ENCODE measurements around the gene CTTN.
A peak's percentile ranks its signal among the peaks of the same experiment; 100 is the strongest.
"Not testable (repeated sequence)": the region's sequence is repeated elsewhere in the genome, so short reads cannot be mapped to it uniquely, and the experiment has no call there.

CTTN gene

DNA sequence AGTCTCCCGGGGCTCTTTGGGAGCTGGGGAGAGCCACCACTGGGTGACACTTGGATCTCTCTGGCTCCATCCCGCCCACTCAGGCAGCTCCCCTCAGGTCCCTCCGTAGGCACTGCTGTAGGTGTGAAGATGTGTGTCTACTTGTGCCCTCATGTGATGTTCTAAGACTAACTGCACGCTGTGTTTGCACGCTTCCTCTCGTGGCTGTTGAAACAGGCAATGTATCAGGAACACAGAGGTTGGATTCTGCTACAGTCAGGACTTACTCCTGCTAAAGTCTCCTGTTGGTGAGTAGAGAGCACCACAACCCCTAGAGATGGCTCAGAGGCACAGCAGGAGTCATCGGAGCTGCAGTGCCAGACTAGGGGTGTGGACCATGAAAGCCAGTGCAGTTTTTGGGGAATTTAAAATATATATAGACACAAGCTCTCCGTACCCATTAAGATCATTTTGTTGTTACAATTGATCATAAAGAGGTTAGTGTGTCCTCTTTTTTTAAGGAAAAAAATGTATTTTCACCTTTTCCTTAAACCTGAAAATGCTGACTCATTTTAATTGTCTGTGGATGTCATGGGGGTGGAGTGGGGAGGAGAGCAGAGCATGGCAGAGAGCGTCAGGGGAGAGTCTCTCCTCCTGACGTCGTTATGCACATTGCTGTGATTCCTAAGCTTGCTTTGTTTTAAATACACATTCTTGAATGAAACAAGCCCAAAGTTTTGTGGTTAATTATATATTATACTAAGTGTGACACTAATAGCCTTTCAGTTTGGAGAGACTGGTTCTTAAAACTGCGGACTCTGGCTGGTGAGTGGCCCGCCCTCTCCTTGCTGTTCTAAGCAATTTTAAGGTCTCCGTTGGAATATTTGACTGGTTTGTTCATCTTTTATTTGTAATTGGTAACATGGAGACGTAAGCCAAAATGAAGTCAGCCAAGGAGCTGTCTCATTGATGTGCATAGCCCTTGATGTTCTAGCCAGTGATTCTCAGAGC, 16.2 kb upstream of the CTTN start:
- no peak for DNase-seq

DNA sequence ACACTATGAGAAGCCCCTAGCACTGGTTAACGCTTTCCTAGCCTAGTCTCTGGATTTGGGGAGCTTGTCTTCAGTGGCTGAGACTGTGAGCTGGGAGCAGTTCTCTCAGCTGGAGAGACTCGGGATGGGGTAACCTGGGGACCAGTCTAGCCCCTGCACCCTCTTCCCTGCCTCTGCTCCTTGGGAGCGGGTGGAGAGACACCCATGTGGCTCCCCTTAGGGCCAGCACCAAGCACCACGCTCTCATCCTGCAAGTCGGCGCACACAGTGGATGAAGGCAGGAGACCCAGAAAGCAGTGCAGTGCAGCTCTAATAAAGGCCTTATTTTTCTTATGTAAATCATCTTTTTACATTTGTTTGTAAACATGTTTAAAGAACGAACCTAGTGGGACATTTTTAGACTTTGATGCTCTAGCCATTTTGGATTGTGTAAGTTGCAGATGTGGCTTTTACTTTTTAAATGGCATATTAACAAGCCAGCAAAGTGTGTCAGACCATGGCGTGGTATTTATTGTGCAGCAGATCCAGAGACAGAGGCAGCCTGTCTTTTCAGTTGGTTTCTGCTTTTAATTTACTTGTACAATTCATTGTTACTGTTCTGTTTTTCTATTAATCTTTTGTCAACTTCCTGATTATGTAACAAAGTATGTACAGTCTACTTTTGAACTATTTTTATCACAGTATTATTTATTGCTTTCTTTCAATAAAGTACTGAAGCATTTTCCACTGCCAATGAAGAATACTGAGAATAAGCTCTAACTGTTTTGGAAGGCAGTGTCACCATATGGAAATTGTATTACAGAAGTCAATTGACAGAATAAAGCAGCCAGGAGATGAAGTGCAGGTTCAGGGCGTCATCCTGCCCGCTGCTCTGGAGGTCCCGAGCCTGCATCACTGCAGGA, 14.4 kb upstream of the CTTN start:
- DNase-seq, result no peak

DNA sequence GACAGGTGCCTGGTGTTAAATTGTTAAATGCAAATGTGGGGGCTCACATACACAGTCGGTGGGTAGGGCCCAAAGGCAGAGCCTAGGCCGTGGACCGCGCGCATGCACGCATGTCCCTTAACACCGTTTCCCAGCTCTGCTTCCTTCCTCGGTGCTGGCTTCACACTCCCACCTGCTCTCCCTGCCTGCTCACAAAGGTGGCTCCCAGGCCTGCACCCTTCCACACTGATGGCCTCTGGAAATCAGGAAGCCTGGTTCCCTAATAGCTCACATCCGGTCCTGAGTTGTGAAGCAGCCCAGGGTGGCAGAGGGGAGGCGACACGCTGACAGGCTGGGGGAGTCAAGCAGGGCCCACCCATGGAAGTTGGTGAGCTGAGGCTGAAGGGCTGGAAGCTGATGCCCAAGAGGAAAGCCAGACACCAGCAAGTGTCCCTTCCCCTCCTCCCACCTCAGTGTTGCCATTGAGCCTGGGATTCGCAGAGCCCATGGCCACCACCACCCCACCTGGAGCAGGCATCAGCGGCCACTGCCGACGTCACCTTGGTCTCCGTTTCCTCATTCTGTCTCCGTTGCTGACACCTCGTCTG, 13.7 kb upstream of the CTTN start:
- no peak for DNase-seq

DNA sequence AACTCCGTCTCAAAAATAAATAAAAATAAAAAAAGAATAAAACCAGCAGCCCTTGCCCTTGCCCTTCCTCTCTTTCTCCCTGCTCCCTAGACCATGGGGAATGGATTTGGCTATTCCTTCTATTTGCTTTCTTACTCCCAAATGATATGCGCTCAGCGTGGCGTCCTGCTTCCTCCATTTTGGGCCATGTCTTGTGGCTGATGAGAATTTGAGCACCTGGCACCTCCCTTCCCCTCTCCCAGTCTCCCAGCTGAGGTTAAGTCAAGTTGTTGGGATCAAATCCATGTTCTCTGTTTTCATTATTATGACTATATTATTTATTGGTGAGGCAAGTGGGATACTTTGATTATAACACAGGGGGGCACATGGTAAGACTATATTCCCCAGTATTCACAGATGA, 10.8 kb upstream of the CTTN start:
- no peak for DNase-seq

DNA sequence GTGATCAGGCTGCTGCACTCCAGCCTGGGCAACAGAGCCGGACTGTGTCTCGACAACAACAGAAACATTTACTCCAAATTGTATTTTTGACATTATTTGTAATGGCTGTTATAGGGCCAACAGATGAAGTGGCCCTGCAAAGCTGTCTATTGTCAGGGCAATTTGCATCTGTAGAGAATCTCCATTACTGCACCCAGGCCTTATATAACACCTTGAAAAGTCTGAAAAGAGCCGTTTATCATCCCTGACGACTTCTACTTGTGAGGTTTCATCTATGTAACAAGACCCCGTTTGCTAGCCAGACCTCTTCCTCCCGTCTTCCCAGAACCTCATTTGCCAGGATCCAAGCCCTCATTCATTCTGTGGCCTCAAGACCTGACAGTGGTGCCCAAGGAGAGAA, 9.1 kb upstream of the CTTN start:
- DNase-seq, result no peak

DNA sequence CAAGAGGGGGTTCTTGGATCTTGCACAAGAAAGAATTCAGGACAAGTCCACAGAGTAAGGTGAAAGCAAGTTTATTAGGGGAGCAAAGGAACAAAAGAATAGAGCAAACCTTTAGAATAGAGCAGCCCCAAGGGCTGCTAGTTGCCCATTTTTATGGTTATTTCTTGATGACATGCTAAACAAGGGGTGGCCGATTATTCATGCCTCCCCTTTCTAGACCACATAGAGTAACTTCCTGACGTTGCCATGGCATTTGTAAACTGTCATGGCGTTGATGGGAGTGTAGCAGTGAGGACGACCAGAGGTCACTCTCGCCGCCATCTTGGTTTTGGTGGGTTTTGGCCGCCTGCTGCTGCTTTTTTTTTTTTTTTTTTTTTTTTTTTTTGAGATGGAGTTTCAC, 7.4 kb upstream of the CTTN start:
- DNase-seq, result not testable (repeated sequence)

DNA sequence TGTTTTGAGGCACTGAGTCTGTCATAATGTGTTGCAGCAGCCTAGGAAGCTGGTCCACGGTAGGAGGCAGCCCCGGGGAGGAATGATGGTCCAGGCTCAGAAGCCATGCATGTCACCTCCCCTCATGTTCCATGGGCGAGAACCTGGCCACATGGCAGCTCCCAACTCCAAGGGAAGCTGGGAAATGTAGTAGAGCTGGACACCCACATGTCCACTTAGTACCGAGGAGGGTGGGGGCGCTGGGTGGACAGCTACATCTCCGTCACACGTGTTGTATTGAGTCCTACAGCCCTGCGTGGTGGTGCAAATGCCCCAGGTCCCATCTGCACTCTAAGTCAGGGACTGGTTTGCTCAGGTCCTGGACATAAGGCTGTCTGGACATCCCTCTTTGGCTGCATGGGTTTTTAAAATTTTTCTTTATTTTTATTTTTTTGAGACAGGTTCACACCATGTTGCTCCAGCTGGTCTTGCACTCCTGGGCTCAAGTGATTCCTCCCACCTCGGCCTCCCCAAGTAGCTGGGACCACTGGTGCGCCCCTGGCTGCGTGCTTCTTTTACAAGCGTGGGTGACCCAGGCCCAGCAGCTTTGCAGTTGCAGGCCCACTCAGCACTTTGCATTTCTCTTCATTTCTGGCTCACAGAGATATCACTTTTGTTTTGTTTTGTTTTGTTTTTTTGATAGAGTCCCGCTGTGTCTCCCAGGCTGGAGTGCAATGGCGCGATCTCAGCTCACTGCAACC, 3.9 kb upstream of the CTTN start:
- no peak for DNase-seq

DNA sequence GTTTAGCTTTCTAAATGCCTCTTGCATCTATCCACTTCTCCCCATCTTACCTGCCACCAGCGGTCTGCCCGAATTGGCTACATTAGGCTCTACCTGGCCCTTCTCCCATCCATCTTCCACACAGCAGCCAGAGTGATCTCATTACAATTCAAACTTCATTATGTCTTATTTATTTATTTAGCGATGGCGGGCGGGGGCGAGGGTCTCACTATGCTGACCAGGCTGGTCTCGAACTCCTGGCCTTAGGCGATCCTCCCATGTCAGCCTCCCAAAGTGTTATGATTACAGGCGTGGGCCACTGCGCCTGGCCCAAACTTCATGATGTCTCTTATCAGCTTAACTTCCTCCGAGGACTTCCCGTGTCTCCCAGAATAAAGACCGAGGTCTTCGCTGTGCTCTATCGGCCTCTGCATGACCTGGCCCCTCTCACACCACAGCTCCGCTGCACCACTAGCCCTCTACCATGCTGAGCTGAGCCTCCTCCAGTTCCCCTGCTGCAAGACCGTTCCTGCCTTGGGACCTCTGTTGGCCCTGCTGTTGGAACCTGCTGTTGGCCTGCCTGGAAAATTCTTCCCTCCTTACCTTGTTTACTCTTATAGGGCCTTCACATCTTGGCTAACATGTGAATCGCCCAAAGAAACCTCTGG, 870 bp upstream of the CTTN start:
- peak; percentile 5 for DNase-seq

DNA sequence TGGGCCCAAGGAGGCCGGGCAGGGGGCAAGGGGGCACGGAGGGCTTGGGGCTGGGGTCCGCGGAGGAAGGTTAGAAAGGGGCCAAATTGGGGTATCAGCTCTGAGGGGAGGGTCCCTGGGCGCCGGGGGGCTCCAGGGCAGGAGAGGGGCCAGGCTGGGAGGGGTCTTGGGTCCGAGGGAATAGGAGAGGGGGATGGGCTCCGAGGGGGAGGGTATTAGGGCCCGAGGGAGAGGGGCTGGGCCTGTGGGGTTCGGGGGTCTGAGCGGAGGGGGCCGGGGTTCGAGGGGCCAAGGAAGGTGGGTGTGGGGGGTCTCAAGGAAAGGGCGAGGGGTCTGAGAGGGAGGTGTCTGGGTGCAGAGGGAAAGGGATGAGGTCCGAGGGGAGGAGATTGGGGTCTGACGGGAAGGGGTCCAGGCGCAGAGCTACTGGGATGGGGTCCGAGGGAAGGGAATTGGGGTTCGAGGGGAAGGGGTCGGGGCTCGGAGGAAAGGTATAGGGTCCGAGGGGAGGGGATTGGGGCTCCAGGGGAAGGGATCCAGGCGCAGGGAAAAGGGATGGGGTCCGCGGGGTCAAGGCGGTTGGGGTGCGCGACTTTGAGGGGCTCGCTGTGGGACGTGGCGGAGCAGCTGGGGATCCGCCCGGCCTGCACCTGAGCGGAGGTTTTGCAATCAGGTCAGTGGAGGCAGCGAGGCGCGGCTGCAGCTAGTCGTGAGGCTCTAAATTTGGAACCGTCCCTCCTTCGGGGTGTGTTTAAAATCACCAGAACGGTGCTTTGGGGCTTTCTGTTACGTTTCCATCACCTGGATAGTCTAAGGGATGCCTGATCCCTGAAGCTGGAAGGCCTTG, 728 bp downstream of the CTTN start:
- DNase-seq, result no peak

DNA sequence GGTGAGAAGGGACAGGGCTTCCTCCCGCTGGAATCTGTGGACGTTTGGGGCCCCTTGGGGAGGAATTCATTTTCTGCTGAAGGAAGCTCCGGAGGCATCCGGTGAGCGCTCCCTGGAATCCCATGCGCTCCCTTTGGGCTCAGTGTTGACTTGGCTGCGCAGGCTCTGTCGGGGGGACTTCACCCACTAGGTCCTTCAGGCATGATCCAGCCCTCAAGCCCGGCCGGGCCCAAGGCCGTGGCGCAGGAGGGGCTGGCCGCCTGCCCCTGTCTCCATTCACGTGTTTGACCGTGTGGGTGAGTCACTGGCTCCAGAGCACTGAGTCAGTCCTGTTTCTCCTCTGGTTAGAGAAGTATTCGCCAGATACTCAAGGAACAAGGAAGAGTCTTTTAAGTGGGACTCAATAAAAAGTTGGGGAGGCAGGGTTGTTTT, 1.4 kb downstream of the CTTN start:
- no peak for DNase-seq

DNA sequence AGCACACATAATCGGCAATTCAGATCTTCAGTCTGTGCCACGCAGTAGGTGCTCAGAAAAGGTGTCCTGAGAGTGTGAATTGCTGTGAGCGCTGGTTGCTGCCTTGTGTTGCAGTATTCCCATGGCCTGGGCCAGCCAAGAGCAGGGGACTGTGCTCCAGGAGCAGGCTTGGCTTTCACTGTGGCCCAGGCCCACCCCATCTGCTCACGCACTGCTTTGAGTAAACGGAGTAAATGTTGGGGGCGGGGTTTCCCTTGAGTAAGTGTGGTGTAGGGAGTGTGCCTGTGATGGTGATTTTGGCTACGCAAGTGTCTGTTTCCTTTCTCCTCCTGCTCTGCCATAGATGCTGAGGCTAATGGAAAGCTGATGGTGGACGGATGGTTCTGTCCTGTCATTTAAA, 2.3 kb downstream of the CTTN start:
- no peak for DNase-seq

DNA sequence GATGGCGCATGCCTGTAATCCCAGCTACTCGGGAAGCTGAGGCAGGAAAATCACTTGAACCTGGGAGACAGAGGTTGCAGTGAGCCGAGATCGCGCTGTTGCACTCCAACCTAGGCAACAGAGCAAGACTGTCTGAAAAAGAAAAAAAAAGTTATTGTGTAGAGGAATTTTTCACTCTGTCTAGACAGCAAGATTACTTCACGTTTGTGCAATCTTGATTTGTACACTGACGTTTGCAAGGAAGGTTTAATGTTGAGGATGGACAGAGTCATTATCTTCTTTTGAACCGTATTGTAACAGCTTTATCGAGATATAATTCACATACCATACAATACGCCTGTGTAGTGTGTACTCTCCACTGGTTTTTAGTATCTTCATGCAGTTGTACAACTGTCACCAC, 3.7 kb downstream of the CTTN start:
- DNase-seq, result no peak

DNA sequence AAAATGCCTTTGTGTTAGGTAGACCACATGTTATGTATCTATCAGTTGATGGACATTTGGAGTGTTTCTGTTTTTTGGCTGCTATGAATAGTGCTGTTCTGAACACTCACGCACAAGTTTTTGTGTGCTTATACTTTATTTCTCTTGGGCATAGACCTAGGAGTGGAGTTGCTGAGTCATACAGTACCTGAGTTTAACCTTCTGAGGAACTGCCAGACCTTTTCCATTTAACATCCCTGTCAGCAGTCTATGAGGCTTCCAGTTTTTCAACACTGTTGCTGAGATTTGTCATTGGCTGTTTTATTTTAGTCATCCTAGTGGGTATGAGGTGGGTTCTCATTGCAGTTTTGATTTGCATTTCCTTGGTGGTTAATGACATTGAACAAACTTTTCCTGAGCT, 4.4 kb downstream of the CTTN start:
- no peak for DNase-seq

DNA sequence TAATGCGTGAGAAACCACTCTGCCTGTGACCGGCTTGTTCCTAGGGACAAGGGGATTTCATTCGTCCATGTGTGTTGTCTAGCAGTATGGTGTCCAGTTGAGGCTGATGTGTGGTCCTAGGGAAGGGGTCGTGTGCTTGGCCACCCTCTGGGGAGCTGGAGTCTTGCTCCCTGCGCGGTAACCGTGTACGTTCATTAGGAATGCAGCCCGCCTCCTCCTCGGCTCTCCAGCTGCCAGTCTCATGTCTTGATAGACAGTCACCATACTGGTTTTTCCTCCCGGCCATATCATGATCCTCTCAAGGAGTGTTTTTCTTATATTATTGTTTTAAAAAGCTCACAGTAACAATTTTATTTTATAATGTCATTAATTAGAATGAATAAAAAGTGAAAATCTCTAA, 5.9 kb downstream of the CTTN start:
- no peak for DNase-seq

DNA sequence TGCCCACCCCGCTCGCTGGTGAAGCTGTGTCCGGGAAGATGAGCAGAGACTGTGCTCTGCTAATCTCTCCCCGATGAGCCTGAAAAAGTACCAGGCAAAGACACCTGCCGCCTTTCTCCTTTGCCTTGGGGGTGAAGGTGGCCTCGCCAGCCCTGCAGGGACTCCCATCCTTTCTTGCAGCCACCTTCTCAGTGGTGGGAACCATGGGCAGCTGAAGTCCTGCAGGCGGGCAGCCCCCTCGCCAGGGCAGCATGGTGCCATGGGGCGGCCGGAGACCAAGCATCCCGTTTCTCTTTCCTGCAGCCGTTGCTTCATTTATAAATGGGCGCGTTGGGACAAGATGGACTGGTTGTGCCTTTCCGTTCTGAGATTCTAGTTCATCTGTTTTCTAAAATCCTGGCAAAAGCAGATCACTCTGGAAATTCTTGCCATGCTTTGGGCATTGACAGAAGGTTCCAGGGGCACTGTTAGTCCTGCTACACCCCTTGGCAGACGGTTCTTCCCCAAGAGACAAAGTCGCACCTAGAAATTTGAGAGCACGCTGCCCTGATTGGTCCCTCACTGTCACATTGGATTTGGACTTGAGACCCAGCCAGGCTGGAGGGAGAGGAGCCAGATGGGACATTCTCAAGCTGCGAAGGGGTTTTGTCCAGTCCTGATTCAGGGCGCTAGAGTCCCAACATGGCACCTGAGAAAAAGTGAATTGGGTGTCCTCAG, 7.5 kb downstream of the CTTN start:
- no peak for DNase-seq

DNA sequence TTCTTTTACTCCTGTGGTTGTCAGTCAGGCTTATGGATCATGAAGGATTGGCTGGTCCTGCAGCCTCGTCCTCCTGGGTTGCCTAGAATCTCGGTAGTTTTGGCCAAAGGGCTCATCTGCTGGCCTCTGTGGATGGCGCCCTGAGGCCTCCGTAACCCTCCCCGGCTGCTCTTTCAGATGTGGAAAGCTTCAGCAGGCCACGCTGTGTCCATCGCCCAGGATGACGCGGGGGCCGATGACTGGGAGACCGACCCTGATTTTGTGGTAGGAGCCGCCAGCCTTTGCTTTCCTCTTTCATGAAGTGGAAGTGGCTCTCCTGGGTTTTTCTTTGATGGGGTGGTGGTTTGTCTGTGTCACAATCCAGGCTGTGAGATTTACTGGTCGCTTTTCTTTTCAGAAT, 8.8 kb downstream of the CTTN start:
- no peak for DNase-seq

DNA sequence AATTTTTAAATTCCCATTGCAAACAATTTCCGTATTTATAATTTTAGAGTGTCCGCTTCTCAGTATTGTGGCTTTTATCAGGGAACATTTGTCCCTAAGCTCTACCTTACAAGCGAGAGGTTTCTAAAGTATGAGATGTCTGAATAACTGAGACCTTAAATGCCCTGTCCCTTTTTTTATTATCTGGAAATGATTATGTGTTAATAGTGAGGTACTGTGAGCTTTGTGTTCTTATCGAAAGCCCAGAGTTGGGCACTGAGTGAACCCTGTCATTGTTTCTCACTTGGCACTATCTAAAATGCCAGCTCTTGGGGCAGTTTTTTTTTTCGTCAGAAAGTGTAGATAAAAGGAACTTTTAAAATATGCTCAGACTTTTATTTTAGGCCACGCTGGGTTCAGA, 9.5 kb downstream of the CTTN start:
- no peak for DNase-seq

DNA sequence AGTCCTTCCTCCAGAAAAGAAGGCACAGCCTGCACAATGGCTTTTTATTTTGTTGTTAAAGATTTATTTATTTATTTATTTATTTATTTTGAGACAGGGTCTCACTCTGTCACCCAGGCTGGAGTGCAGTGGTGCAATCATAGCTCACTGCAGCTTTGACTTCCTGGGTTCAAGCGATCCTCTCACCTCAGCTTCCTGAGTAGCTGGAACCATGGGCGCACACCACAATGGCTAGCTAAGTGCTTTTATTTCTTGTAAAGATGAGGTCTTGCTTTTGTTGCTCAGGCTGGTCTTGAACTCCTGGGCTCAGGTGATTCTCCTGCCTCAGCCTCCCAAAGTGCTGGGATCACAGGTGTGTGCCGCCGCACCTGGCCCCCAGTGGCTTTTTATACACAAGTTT, 10.0 kb downstream of the CTTN start:
- DNase-seq, result not testable (repeated sequence)

DNA sequence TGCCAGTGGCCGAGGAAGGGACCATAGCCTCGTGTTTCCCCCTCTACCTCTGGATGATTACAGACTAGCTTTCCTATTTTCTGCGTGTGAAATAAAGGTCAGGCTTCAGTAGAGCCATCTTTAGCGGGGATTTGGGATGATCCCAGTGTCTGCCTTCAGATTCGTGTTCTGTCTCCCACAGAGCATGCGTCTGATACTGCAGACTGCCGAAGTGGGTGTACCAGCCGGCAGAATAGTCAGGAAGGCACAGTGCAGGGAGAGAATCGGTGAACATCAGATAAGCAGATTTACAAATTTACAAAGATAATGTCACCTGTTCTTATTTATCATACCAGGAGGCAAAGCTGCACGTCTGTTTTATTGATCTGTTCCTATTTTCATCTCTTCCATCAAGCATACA, 11.1 kb downstream of the CTTN start:
- DNase-seq, result no peak

DNA sequence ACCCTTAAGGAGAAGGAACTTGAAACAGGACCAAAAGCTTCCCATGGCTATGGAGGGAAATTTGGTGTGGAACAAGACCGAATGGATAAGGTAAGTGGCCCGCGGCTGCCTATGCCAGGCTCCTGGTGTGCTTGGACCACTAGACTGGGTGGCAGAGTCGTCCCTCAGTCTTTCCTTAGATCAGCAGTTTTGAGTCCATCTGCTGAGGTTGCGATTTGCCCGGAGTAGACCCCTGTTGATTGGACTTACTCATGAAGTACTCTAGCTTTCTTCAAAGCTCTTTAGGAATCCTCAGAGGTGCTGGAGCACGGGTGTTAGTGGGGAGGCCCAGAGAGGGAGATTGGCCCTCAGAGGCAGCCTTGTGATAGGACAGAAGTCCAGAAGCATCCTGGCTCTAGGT, 11.5 kb downstream of the CTTN start:
- DNase-seq, result no peak
